ENCODE measurements around the gene KRTAP10-2.

Gene KRTAP10-2

DNA sequence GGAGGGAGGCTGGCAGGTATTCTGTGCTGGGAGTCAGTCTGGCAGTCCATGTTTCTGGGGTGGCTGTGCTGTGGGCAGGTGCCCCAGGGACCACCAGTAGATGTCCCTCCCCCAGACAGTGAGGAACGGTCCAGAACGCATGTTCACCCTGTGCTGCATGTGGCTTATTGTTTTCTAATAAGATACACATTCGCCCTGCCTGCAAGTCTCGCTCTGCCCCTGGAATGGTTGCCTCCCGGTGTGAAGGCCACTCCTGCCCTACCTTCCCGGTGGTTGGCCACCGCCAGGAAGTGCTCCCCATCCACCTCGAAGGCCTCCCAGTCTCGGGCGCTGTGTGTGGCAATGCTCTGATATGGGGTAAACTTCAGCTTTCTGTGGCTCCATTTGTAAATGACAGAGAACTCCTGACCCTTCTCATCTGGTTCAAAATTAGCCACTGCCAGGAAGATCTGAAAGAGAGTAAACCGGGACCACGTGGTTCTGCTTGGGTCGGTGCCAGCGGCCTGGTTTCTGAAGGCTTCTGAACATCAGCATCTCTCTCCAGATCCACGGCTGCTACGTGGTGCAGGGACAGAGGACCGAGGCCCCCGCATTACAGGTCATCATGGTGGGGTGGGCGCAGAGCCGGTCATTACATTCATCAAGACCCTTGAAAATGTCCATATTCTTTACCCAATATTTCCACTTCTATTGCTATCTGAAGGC, 25.8 kb downstream of the KRTAP10-2 start:
- DNase-seq (ENCODE audit: insufficient read length), result no peak
- no peak for FAIRE-seq
- TF ChIP-seq POLR2AphosphoS5 (IDR thresholded peaks at IDR 0.05; ENCODE audit: low read depth, low read length) (no peak), TAF1 (IDR thresholded peaks at IDR 0.05; ENCODE audit: borderline replicate concordance, low read depth, low read length) (no peak), POLR2A (IDR thresholded peaks at IDR 0.05; ENCODE audit: low read depth, low read length) (no peak)

DNA sequence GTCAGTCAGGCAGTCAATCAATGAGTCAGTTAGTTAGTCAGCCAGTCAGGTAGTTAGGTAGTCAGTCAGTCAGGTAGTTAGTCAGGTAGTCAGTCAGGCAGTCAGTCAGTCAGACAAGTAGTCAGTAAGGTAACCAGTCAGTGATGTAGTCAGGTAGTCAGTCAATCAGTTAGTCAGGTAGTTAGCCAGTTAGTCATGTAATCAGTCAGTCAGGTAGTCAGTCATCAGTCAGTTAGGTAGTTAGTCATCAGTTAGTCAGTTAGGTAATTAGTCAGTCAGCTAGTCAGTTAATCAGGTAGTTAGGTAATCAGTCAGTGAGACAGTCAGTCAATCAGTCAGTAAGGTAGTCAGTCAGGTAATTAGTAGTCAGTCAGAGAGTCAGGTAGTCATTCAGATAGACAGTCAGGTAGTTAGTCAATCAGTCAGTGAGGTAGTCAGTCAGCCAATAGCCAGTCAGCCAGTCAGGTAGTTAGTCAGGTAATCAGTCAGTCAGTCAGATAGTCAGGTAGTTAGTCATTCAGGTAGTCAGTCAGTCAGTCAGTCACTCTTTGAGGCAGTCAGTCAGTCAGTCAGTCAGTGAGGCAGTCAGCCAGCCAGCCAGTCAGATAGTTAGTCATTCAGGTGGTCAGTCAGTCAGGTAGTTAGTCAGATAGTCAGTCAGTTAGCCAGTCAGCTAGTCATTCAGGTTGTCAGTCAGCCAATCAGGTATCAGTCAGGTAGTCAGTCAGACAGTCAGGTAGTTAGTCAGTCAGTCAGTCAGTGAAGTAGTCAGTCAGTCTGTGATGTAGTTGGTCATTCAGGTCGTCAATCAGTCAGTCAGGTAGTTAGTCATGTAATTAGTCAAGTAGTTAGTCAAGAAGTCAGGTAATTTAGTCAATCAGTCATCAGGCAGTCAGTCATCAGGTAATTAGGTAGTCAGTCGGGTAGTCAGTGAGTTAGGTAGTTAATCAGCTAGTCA, 26.6 kb downstream of the KRTAP10-2 start:
- FAIRE-seq (no peak), DNase-seq (ENCODE audit: insufficient read length) (no peak)
- no peak for TF ChIP-seq POLR2A (IDR thresholded peaks at IDR 0.05; ENCODE audit: low read depth, low read length)
- no peak for TF ChIP-seq POLR2AphosphoS5 (IDR thresholded peaks at IDR 0.05; ENCODE audit: low read depth, low read length)
- no peak for TF ChIP-seq TAF1 (IDR thresholded peaks at IDR 0.05; ENCODE audit: borderline replicate concordance, low read depth, low read length)

DNA sequence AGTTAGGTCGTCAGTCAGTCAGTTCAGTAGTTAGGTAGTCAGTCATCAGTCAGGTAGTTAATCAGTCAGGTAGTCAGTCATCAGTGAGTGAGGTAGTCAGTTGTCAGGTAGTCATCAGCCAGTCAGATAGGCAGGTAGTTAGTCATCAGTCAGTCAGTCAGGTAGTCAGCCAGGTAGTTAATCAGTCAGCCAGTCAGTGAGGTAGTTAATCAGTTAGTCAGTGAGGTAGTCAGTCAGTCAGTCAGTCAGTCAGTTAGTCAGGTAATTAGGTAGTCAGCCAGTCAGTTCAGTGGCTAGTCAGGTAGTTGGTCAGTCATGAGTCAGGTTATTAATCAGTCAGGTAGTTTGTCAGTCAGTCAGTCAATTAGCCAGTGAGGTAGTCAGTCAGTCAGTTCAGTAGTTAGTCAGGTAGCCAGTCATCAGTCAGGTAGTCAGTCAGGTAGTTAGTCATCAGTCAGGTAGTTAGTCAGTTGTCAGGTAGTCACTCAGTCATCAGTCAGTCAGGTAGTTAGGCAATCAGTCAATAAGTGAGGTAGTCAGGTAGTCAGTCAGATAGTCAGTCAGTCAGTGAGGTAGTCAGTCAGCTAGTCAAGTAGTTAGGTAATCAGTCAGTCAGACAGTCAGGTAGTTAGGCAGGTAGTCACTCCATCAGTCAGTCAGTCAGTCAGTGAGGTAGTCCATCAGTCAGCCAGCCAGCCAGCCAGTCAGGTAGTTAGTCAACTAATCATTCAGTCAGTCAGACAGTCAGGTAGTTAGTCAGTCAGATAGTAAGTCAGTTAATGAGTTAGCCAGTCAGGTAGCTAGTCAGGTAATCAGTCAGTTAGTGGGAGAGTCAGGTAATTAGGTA, 27.5 kb downstream of the KRTAP10-2 start:
- FAIRE-seq (no peak), DNase-seq (ENCODE audit: insufficient read length) (no peak)
- TF ChIP-seq TAF1 (IDR thresholded peaks at IDR 0.05; ENCODE audit: borderline replicate concordance, low read depth, low read length) (no peak), POLR2AphosphoS5 (IDR thresholded peaks at IDR 0.05; ENCODE audit: low read depth, low read length) (no peak), POLR2A (IDR thresholded peaks at IDR 0.05; ENCODE audit: low read depth, low read length) (no peak)

- FAIRE-seq (no peak), DNase-seq (ENCODE audit: insufficient read length) (no peak)
- TF ChIP-seq POLR2A (IDR thresholded peaks at IDR 0.05; ENCODE audit: low read depth, low read length) (no peak), POLR2AphosphoS5 (IDR thresholded peaks at IDR 0.05; ENCODE audit: low read depth, low read length) (no peak), TAF1 (IDR thresholded peaks at IDR 0.05; ENCODE audit: borderline replicate concordance, low read depth, low read length) (no peak)
These were observed 28.5 kb downstream of the KRTAP10-2 start for GRCh38 chr21:44522753-44523204.

DNA sequence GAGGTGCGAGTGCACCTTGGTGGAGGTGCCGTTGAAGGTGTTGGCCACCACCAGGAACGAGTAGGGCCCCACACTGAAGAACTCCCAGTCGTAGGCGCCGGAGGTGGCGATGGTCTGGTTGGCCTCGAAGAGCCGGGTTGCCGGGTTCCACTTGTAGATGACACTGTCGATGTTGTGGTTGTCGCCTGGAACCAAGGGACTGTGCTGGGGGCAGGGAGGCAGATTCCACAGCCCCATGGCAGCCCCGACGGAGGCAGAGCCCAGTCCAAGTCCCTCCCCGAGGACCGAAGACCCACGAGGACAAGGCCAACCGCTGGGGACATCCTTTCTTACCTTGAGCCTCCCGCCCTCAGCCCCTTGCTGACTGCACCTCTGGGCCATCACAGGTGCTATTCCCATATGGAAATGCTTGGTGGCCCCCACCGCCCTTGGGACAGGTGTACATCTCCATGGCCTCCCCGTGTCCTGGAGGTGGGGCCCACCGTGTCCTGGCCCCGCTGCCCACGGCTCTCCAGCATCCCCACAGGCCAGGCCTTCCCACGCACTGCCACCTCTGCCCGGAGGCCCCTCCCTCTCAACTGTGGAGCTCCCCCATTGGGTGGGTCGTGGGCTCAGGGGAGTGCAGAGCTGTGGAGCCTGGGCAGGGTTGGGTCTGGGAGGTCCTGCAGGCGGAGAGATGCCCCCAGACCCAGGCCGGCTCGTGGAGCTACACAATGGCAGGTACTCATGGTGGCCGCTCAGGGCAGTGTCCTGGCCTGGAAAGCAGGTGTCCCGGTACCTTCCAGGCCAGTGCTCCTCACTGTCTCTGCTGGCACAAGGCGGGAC, 29.2 kb downstream of the KRTAP10-2 start:
- TF ChIP-seq POLR2A (IDR thresholded peaks at IDR 0.05; ENCODE audit: low read depth, low read length) (no peak), POLR2AphosphoS5 (IDR thresholded peaks at IDR 0.05; ENCODE audit: low read depth, low read length) (no peak), TAF1 (IDR thresholded peaks at IDR 0.05; ENCODE audit: borderline replicate concordance, low read depth, low read length) (no peak)
- no peak for DNase-seq (ENCODE audit: insufficient read length)
- FAIRE-seq, result no peak

DNA sequence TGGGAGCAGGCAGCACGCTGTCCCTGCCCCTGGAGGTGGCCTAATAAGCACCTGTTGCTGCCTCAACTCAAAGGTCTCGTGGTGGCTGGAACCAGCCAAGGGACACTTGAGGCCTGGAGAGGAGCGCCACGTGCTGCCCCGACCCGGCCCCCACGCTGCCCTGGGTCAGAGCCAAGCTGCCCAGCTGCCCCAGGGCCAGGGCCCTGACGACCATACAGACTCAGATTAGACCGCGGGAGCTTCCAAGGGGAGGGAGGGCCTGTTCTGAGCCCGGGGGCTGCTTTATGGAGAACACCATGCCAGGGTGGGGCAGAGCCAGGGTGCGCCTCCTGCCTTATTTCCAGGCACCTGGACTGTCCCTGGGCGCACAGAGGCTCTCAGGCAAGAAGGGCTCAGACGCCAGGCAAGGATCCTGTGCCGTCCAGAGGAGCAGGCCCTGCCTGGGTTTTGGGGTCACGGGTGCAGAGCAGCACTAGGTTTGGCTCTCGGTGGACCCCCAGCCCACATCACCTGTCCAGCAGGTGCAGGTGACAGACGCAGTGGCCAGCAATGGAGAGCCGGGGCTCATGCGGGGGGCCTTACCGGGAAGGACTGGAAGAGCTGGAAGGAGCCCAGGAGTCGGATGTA, 29.9 kb downstream of the KRTAP10-2 start:
- DNase-seq (ENCODE audit: insufficient read length) (no peak), FAIRE-seq (no peak)
- no peak for TF ChIP-seq POLR2AphosphoS5 (IDR thresholded peaks at IDR 0.05; ENCODE audit: low read depth, low read length)
- no peak for TF ChIP-seq TAF1 (IDR thresholded peaks at IDR 0.05; ENCODE audit: borderline replicate concordance, low read depth, low read length)
- no peak for TF ChIP-seq POLR2A (IDR thresholded peaks at IDR 0.05; ENCODE audit: low read depth, low read length)

DNA sequence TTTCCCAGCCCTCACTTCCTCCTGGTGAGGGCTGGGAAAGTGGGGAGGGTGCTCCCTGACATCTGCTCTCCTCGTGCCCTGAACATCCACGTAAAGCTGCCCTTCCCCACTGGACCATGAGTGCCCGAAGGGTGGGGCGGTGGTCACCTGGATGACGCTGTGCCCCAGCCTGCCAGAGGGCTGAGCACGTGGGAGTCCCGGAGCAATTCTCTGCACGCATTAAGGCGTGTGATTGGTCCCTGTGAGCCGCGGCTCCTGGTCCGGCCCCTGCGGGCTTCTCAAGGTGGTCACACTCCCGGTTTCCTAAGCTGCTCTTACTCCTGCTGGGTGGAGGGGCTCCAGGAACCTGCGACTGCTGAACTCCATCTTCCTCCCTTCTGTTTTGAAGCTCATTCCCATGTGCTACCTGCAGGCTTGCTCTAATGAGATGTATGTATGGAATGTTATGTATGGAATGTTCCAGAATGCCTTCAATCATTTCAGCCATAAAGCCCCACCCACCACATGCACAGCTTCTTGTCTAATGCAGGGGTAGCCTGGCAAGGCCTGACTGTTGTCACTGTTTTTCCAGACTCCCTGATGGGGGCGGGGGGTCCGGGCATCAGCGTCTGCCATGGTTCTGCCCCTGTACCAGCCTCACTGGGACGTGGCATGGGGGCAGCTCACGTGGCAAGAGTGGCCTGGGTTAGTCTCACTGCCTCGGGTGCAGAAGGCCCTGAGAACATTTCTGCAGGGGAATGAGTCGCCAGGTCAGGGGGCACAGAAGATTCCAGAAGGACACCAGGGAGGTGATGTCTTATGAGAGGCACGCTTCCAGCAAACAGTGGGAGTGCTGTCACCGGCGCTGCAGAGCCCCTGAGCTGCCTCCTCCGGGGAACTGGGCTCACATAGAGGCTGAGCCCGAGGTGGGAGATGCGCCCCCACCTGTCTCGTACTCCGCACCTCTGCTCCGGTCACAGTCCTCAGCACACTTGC, 30.7 kb downstream of the KRTAP10-2 start:
- DNase-seq (ENCODE audit: insufficient read length), result no peak
- no peak for FAIRE-seq
- TF ChIP-seq POLR2A (IDR thresholded peaks at IDR 0.05; ENCODE audit: low read depth, low read length), result no peak
- no peak for TF ChIP-seq TAF1 (IDR thresholded peaks at IDR 0.05; ENCODE audit: borderline replicate concordance, low read depth, low read length)
- TF ChIP-seq POLR2AphosphoS5 (IDR thresholded peaks at IDR 0.05; ENCODE audit: low read depth, low read length), result no peak

DNA sequence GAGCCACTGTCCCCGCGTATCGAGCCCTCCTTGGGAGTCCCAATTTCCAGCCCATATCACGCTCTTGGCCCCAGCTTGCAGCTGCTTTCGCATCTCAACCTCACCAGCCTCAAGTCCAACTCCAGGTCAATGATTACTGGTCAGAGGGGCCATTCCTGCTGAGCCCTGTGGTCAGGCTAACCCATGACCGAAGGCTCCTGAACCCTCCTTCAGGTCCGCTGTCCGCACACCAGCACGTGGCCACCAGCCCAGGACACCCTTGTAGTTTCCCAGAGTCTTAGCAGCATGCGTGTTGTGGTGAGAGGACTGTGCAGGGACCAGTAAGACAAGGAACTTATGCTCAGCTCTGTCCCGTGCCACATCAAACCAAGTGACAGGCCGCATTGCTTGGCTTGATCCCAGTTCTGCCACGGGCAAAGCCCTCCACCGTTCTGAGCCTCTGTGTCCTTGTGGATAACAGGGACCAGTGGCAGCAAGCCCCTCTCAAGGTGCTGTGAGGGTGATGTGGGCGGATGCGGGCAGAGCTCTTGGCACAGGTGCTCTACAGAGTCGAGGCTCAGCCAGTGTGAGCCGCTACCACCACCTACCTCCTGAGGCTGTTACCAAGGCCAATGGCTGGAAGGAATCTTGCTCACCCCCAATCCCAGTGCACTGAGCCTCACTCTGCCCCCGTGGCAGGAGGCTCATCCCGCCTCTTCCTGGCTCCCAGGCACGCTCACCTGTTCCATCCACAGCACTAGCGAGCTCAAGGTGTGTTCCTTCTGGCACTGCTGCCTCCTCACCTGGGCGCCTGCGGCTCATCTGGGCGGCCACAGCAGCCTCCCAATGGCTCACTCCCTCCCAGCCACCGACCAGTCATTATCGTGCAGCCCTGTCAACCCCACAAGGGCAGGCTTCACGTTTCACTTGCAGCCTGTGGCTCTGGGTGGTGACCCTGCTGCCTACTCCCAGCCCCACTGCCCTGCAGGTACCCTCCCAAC, 31.7 kb downstream of the KRTAP10-2 start:
- no peak for DNase-seq (ENCODE audit: insufficient read length)
- no peak for FAIRE-seq
- TF ChIP-seq TAF1 (IDR thresholded peaks at IDR 0.05; ENCODE audit: borderline replicate concordance, low read depth, low read length), result no peak
